GM18951 (cell line): Measurements from ENCODE around the gene DMD.
"Not testable (repeated sequence)": the region's sequence is repeated elsewhere in the genome, so short reads cannot be mapped to it uniquely, and the experiment has no call there.

Experiments
- POLR2A ChIP-seq: IDR thresholded peaks from 4 replicates; pipeline ENCODE4 v1.6.1; 2011; ENCODE audit warnings: mild to moderate bottlenecking; ENCODE audit not compliant: insufficient read length, insufficient read depth; ENCODE audit errors: extremely low read depth
- in situ Hi-C: fragments of 300-500 bp; cut with MboI; formaldehyde crosslinking; loops from one replicate; pipeline ENCODE4 v1.12.0; 2022; ENCODE audit warnings: low sequenced_read_pairs, mixed read lengths, inconsistent platforms; ENCODE audit not compliant: unreplicated experiment

The DMD gene

GRCh38 chrX:31589503-31589902, 1621.8 kb downstream of the DMD start:
- in situ Hi-C loops = no loop called here
- no peak for TF ChIP-seq POLR2A

GRCh38 chrX:31588355-31588754, 1623.0 kb downstream of the DMD start:
- no peak for TF ChIP-seq POLR2A
- in situ Hi-C loops = no loop called here

- in situ Hi-C loops = not testable (repeated sequence)
Measured at GRCh38 chrX:31583892-31584291, 1627.5 kb downstream of the DMD start.

- in situ Hi-C loops = no loop called here
- TF ChIP-seq POLR2A = no peak
Measured at GRCh38 chrX:31580726-31581125, 1630.6 kb downstream of the DMD start.

GRCh38 chrX:31580227-31580626, 1631.1 kb downstream of the DMD start:
- no peak for TF ChIP-seq POLR2A
- in situ Hi-C loops = no loop called here

GRCh38 chrX:31572360-31572759, 1639.0 kb downstream of the DMD start:
- TF ChIP-seq POLR2A = no peak
- in situ Hi-C loops = no loop called here

GRCh38 chrX:31570658-31571057, 1640.7 kb downstream of the DMD start:
- no peak for TF ChIP-seq POLR2A
- in situ Hi-C loops = no loop called here

- no peak for TF ChIP-seq POLR2A
- in situ Hi-C loops = no loop called here
Measured at GRCh38 chrX:31563792-31564191, 1647.6 kb downstream of the DMD start.

- in situ Hi-C loops = no loop called here
Measured at GRCh38 chrX:31555506-31555905, 1655.8 kb downstream of the DMD start.

GRCh38 chrX:31551913-31552312, 1659.4 kb downstream of the DMD start:
- in situ Hi-C loops = no loop called here
- no peak for TF ChIP-seq POLR2A

More at GRCh38 chrX:31555506-31555905, 1655.8 kb downstream of the DMD start:
- no peak for TF ChIP-seq POLR2A

- in situ Hi-C loops = no loop called here
Measured at GRCh38 chrX:31550158-31550557, 1661.2 kb downstream of the DMD start.

GRCh38 chrX:31547816-31548215, 1663.5 kb downstream of the DMD start:
- TF ChIP-seq POLR2A = no peak
- in situ Hi-C loops = no loop called here

More at GRCh38 chrX:31550158-31550557, 1661.2 kb downstream of the DMD start:
- TF ChIP-seq POLR2A = no peak

GRCh38 chrX:31547416-31547815, 1663.9 kb downstream of the DMD start:
- no peak for TF ChIP-seq POLR2A
- in situ Hi-C loops = no loop called here

GRCh38 chrX:31546126-31546525, 1665.2 kb downstream of the DMD start:
- TF ChIP-seq POLR2A = no peak
- in situ Hi-C loops = no loop called here

GRCh38 chrX:31545726-31546125, 1665.6 kb downstream of the DMD start:
- no peak for TF ChIP-seq POLR2A
- in situ Hi-C loops = no loop called here

- in situ Hi-C loops = no loop called here
- no peak for TF ChIP-seq POLR2A
Measured at GRCh38 chrX:31545191-31545590, 1666.2 kb downstream of the DMD start.

- in situ Hi-C loops = no loop called here
- TF ChIP-seq POLR2A = no peak
Measured at GRCh38 chrX:31543634-31544033, 1667.7 kb downstream of the DMD start.
